Activated B cell treated with CpG ODN at 0.5 μM for 24 hours (primary cell): ENCODE results near the gene RIN1. TPM values are rescaled to one million over a fixed set of nuclear protein-coding genes. Genes with fewer than 3 reads are reported as not detected.

Experiments
- ATAC-seq: fragments of 200-7000 bp; cut with Tn5 transposase; one replicate; pipeline ENCODE4 v1.10.0; 2021; ENCODE audit warnings: low read depth, mild to moderate bottlenecking, moderate library complexity
- CTCF ChIA-PET: fragments of 350-600 bp; sonication (Branson Sonifier 250); formaldehyde crosslinking; loops from one replicate; lab custom pipeline; 2021; ENCODE audit warnings: antibody characterized with exemption; lab: Charles Lee
- POLR2A ChIA-PET: fragments of 350-600 bp; sonication (Branson Sonifier 250); formaldehyde crosslinking; loops from one replicate; lab custom pipeline; 2021; ENCODE audit warnings: antibody characterized with exemption; lab: Charles Lee
- DNase-seq: peaks from one replicate; pipeline ENCODE4 v3.0.0; 2022
- H3K27ac Mint-ChIP-seq: one replicate; pipeline ENCODE4 v1.8.0; 2020; ENCODE audit warnings: mixed read lengths
- H3K27me3 Mint-ChIP-seq: one replicate; pipeline ENCODE4 v1.8.0; 2021; ENCODE audit warnings: mixed read lengths
- H3K36me3 Mint-ChIP-seq: one replicate; pipeline ENCODE4 v1.8.0; 2021; ENCODE audit warnings: low read depth, mixed read lengths
- H3K4me1 Mint-ChIP-seq: one replicate; pipeline ENCODE4 v1.8.0; 2021; ENCODE audit warnings: mixed read lengths
- H3K4me3 Mint-ChIP-seq: one replicate; pipeline ENCODE4 v1.8.0; 2020; ENCODE audit warnings: mild to moderate bottlenecking, mixed read lengths
- H3K9me3 Mint-ChIP-seq: one replicate; pipeline ENCODE4 v1.8.0; 2020; ENCODE audit warnings: mixed read lengths
- CTCF ChIP-seq: fragments of 200-600 bp; IDR thresholded peaks from one replicate; pipeline ENCODE4 v1.8.0; 2022; ENCODE audit warnings: antibody characterized with exemption, mild to moderate bottlenecking
- intact Hi-C: fragments of 100-400 bp; cut with micrococcal nuclease; formaldehyde crosslinking; loops from one replicate; pipeline ENCODE4 v1.15.1; 2024
- total RNA-seq: library from RNA; stranded (reverse); gene quantifications from 2 replicates; pipeline ENCODE4 v1.2.3, GENCODE V29; 2022

The RIN1 gene
- total RNA-seq, 1 donor from 2014 or later = 0.98 TPM

GRCh38 chr11:66330931-66331330, 5.3 kb downstream of the RIN1 start:
- ATAC-seq (no peak), DNase-seq (no peak)
- Mint-ChIP-seq H3K36me3 (no peaks in the 10 kb centered on the region), H3K9me3 (no peaks in the 10 kb centered on the region), H3K27ac (no peak overlapping the region), H3K4me3 (no peak overlapping the region), H3K4me1 (peaks cover 27% of the 10 kb centered on the region), H3K27me3 (peaks cover 4% of the 10 kb centered on the region)
- TF ChIP-seq CTCF = no peak
- intact Hi-C loops = no loop called here
- ChIA-PET CTCF (interaction anchor here (6.2 kb wide), 1 partner anchor 19 kb away, joined by 67 read pairs; no protein-coding TSS in a partner anchor), POLR2A (interaction anchor here (1.1 to 1.5 kb wide), 2 partner anchors 18 to 20 kb away, joined by 4 read pairs; no protein-coding TSS in a partner anchor)

- POLR2A ChIA-PET = interaction anchor here (1.0 to 1.5 kb wide), 4 partner anchors 17 to 73 kb away, joined by 4 to 6 read pairs (median 5); no protein-coding TSS in a partner anchor
- no peak for ATAC-seq
- H3K9me3 Mint-ChIP-seq = no peaks in the 10 kb centered on the region
- H3K4me1 Mint-ChIP-seq = peaks cover 22% of the 10 kb centered on the region
- no peak for DNase-seq
- intact Hi-C loops = loop anchor here (2.0 kb wide), 2 partner anchors 16 to 40 kb away; partner anchors contain the start of genes BRMS1 and YIF1A
- no peaks in the 10 kb centered on the region for H3K36me3 Mint-ChIP-seq
- H3K27me3 Mint-ChIP-seq = no peaks in the 10 kb centered on the region
- CTCF ChIA-PET = interaction anchor here (0.7 to 6.2 kb wide), 2 partner anchors 18 to 1104 kb away, joined by 3 to 67 read pairs; no protein-coding TSS in a partner anchor
- no peak for TF ChIP-seq CTCF
- H3K4me3 Mint-ChIP-seq = no peak overlapping the region
- H3K27ac Mint-ChIP-seq = no peak overlapping the region
Measured at GRCh38 chr11:66329165-66329673, 7.0 kb downstream of the RIN1 start.

GRCh38 chr11:66328302-66329144, 7.7 kb downstream of the RIN1 start:
- Mint-ChIP-seq H3K27me3 (no peaks in the 10 kb centered on the region), H3K9me3 (no peaks in the 10 kb centered on the region), H3K4me1 (peaks cover 22% of the 10 kb centered on the region), H3K36me3 (no peaks in the 10 kb centered on the region), H3K27ac (no peak overlapping the region), H3K4me3 (peak overlapping the region; percentile 46)
- POLR2A ChIA-PET = interaction anchor here (1.0 to 1.2 kb wide), 3 partner anchors 16 to 72 kb away, joined by 4 to 6 read pairs (median 6); no protein-coding TSS in a partner anchor
- CTCF ChIA-PET = interaction anchor here (0.7 to 6.2 kb wide), 2 partner anchors 17 to 1103 kb away, joined by 3 to 67 read pairs; no protein-coding TSS in a partner anchor
- peak; percentile 99 for ATAC-seq
- intact Hi-C loops = loop anchor here (1.0 to 2.0 kb wide), 5 partner anchors 16 to 106 kb away; partner anchors contain the start of genes BRMS1 and YIF1A
- peak; percentile 79 for DNase-seq
- peak; percentile 63 for TF ChIP-seq CTCF

- intact Hi-C loops = loop anchor here (1.0 to 2.0 kb wide), 5 partner anchors 16 to 106 kb away; partner anchors contain the start of genes BRMS1 and YIF1A
- CTCF ChIA-PET = no interaction called here
- no peak for TF ChIP-seq CTCF
- DNase-seq = no peak
- Mint-ChIP-seq H3K27ac (no peak overlapping the region), H3K36me3 (no peaks in the 10 kb centered on the region), H3K4me1 (peaks cover 22% of the 10 kb centered on the region), H3K9me3 (no peaks in the 10 kb centered on the region), H3K27me3 (no peaks in the 10 kb centered on the region), H3K4me3 (no peak overlapping the region)
- POLR2A ChIA-PET = no interaction called here
- no peak for ATAC-seq
Measured at GRCh38 chr11:66328031-66328301, 8.3 kb downstream of the RIN1 start.
